HepG2 (cell line): ENCODE measurements around the gene SS18L1. TPM values are rescaled to one million over a fixed set of nuclear protein-coding genes. Genes with fewer than 3 reads are reported as not detected.
A peak's percentile ranks its signal among the peaks of the same experiment; 100 is the strongest.

Source experiments
- BCL6 ChIP-seq: IDR thresholded peaks from 2 replicates; pipeline ENCODE4 v1.6.1; 2016; ENCODE audit warnings: missing genetic modification reagents, missing compliant biosample characterization
- CC2D1A ChIP-seq: sonication (generic); formaldehyde crosslinking; IDR thresholded peaks from 2 replicates; pipeline ENCODE4 v1.8.1; 2023; ENCODE audit warnings: mild to moderate bottlenecking, missing genetic modification reagents
- CREM ChIP-seq, 2 experiments: sonication (generic) in 1 of 2; formaldehyde crosslinking in 1 of 2; IDR thresholded peaks; 2 replicates each; pipeline versions ENCODE4 v1.4.0 to v1.6.1; 2016 to 2020; ENCODE audit warnings: antibody characterized with exemption in 1 of 2, mild to moderate bottlenecking in 1 of 2, missing genetic modification reagents in 1 of 2
- FOXA1 ChIP-seq, 2 experiments: fragments of 450-650 bp in 1 of 2; sonication (generic) in 1 of 2; formaldehyde crosslinking in 1 of 2; IDR thresholded peaks; 2 replicates each; pipeline versions ENCODE4 v1.4.0 to v1.6.1; 2016 to 2020; ENCODE audit warnings: missing genetic modification reagents in 1 of 2
- MAF1 ChIP-seq: sonication (generic); formaldehyde crosslinking; IDR thresholded peaks from 2 replicates; pipeline ENCODE4 v1.5.0; 2020; ENCODE audit warnings: missing genetic modification reagents, borderline replicate concordance
- NBN ChIP-seq: fragments of 450-650 bp; conservative IDR thresholded peaks from 2 replicates; pipeline ENCODE4 v1.6.1; 2017
- NR2F1 ChIP-seq, 2 experiments: fragments of 450-650 bp in 1 of 2; formaldehyde crosslinking in 1 of 2; IDR thresholded peaks; 2 replicates each; pipeline versions ENCODE4 v1.5.0 to v1.6.1; 2016 to 2020; ENCODE audit warnings: mild to moderate bottlenecking in 1 of 2, missing compliant biosample characterization in 1 of 2, missing genetic modification reagents in 1 of 2, moderate library complexity in 1 of 2
- ZFP1 ChIP-seq: IDR thresholded peaks from 2 replicates; pipeline ENCODE4 v1.6.1; 2016
- ZNF441 ChIP-seq: sonication (generic); formaldehyde crosslinking; IDR thresholded peaks from 2 replicates; pipeline ENCODE4 v1.7.0; 2021; ENCODE audit warnings: missing genetic modification reagents, borderline replicate concordance
- ZNF703 ChIP-seq: sonication (generic); formaldehyde crosslinking; IDR thresholded peaks from 2 replicates; pipeline ENCODE4 v1.5.1; 2020; ENCODE audit warnings: missing genetic modification reagents, mild to moderate bottlenecking, moderate library complexity, borderline replicate concordance
- polyA plus RNA-seq, 8 experiments: library from polyadenylated mRNA; depleted of rRNA in 3 of 8; stranded (reverse) in 7 of 8; unstranded in 1 of 8; fragments of >200 nt; fragmentation: Illumina TruSeq in 4 of 8; extraction: Trizol in 4 of 8; gene quantifications; 2 replicates each; pipeline versions ENCODE4 v1.2.1 to v1.2.3, GENCODE V29; 2011 to 2016; ENCODE audit warnings: low read depth in 4 of 8, missing spikeins in 1 of 8, mixed read lengths in 1 of 8; ENCODE audit not compliant: insufficient read depth in 1 of 8
- total RNA-seq, 5 experiments: library from RNA; depleted of rRNA; stranded (reverse); fragments of >200 nt; fragmentation: Illumina TruSeq; extraction: Trizol; gene quantifications; 2 replicates each; pipeline ENCODE4 v1.2.3, GENCODE V29; 2016; ENCODE audit warnings: low read depth in 1 of 5
- TF ChIP-seq, protein P1 (sequence below): sonication (generic); formaldehyde crosslinking; IDR thresholded peaks from 2 replicates; pipeline ENCODE4 v1.4.0; 2020; ENCODE audit warnings: missing genetic modification reagents
- TF ChIP-seq, protein P2 (sequence below): sonication (generic); formaldehyde crosslinking; IDR thresholded peaks from 2 replicates; pipeline ENCODE4 v1.8.0; 2022; ENCODE audit warnings: mild to moderate bottlenecking, missing genetic modification reagents
- TF ChIP-seq, protein P3 (sequence below): sonication (generic); formaldehyde crosslinking; IDR thresholded peaks from 2 replicates; pipeline ENCODE4 v1.4.0; 2020; ENCODE audit warnings: mild to moderate bottlenecking, missing genetic modification reagents

The SS18L1 gene
- total and polyA plus RNA-seq, 2 of the 13 experiments (the other 11 are each of a cell fraction or from before 2014, with no cell fraction given), result 17.8 to 27.6 TPM

DNA sequence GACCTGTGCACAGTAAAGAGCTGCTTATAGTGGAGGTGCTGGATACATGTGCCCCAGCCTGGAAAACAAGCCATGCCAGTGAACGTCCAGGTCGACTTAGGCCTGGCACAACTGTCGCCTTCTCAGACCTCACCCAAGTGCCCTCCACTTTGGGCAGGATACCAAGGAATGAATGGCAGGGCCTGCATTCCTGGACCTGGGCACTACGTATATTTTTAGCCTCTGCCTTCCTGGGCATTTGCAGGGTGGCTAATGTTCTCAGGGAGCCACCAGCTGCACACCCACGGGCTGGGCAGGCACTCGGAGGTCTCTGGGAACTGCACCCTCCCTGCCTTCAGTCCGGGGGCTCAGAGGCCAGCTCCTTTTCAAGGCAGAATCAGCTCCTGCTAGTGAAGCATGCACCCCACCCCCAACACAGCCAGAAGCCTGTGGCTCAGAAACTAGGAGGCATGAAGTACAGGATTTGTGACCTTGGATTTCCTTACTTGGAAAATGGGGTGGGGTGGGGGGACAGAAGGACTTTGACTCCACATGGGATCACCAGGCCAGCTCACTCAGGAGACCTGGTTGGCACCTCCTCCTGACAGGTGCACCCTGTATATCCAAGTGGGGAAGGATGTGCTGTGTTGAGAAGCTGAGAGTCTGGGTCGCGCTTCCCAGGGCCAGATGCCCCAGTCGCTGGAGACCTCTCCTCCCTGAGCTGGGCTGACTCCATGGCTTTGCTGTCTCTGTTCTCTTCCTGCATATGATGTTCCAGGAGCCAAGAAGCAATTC, 23.8 kb upstream of the SS18L1 start (continued):
- TF ChIP-seq, protein P1, sequence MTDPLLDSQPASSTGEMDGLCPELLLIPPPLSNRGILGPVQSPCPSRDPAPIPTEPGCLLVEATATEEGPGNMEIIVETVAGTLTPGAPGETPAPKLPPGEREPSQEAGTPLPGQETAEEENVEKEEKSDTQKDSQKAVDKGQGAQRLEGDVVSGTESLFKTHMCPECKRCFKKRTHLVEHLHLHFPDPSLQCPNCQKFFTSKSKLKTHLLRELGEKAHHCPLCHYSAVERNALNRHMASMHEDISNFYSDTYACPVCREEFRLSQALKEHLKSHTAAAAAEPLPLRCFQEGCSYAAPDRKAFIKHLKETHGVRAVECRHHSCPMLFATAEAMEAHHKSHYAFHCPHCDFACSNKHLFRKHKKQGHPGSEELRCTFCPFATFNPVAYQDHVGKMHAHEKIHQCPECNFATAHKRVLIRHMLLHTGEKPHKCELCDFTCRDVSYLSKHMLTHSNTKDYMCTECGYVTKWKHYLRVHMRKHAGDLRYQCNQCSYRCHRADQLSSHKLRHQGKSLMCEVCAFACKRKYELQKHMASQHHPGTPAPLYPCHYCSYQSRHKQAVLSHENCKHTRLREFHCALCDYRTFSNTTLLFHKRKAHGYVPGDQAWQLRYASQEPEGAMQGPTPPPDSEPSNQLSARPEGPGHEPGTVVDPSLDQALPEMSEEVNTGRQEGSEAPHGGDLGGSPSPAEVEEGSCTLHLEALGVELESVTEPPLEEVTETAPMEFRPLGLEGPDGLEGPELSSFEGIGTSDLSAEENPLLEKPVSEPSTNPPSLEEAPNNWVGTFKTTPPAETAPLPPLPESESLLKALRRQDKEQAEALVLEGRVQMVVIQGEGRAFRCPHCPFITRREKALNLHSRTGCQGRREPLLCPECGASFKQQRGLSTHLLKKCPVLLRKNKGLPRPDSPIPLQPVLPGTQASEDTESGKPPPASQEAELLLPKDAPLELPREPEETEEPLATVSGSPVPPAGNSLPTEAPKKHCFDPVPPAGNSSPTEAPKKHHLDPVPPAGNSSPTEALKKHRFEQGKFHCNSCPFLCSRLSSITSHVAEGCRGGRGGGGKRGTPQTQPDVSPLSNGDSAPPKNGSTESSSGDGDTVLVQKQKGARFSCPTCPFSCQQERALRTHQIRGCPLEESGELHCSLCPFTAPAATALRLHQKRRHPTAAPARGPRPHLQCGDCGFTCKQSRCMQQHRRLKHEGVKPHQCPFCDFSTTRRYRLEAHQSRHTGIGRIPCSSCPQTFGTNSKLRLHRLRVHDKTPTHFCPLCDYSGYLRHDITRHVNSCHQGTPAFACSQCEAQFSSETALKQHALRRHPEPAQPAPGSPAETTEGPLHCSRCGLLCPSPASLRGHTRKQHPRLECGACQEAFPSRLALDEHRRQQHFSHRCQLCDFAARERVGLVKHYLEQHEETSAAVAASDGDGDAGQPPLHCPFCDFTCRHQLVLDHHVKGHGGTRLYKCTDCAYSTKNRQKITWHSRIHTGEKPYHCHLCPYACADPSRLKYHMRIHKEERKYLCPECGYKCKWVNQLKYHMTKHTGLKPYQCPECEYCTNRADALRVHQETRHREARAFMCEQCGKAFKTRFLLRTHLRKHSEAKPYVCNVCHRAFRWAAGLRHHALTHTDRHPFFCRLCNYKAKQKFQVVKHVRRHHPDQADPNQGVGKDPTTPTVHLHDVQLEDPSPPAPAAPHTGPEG (CRISPR knock-in tag), result no peak
- TF ChIP-seq CC2D1A (CRISPR knock-in tag) (no peak), ZFP1 (CRISPR knock-in tag) (no peak), NR2F1 (CRISPR knock-in tag; IDR thresholded peaks at IDR 0.05) (0 out of 4 replicates have a peak, but pooled peaks of 1 of the 2 experiments have one; percentile 5), ZNF441 (peak; percentile 75), NBN (no peak), BCL6 (no peak), MAF1 (CRISPR knock-in tag) (no peak), ZNF703 (CRISPR knock-in tag) (peak; percentile 75; the same call in 1 of the 2 replicates), CREM (IDR thresholded peaks at IDR 0.05) (peak; percentile 65; the same call in 1 of the 2 replicates), CREM (CRISPR knock-in tag; IDR thresholded peaks at IDR 0.05) (no peak), FOXA1 (IDR thresholded peaks at IDR 0.05) (no peak), FOXA1 (CRISPR knock-in tag; IDR thresholded peaks at IDR 0.05) (no peak)
- TF ChIP-seq, protein P2, sequence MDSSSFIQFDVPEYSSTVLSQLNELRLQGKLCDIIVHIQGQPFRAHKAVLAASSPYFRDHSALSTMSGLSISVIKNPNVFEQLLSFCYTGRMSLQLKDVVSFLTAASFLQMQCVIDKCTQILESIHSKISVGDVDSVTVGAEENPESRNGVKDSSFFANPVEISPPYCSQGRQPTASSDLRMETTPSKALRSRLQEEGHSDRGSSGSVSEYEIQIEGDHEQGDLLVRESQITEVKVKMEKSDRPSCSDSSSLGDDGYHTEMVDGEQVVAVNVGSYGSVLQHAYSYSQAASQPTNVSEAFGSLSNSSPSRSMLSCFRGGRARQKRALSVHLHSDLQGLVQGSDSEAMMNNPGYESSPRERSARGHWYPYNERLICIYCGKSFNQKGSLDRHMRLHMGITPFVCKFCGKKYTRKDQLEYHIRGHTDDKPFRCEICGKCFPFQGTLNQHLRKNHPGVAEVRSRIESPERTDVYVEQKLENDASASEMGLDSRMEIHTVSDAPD (CRISPR knock-in tag), result no peak
- TF ChIP-seq, protein P3, sequence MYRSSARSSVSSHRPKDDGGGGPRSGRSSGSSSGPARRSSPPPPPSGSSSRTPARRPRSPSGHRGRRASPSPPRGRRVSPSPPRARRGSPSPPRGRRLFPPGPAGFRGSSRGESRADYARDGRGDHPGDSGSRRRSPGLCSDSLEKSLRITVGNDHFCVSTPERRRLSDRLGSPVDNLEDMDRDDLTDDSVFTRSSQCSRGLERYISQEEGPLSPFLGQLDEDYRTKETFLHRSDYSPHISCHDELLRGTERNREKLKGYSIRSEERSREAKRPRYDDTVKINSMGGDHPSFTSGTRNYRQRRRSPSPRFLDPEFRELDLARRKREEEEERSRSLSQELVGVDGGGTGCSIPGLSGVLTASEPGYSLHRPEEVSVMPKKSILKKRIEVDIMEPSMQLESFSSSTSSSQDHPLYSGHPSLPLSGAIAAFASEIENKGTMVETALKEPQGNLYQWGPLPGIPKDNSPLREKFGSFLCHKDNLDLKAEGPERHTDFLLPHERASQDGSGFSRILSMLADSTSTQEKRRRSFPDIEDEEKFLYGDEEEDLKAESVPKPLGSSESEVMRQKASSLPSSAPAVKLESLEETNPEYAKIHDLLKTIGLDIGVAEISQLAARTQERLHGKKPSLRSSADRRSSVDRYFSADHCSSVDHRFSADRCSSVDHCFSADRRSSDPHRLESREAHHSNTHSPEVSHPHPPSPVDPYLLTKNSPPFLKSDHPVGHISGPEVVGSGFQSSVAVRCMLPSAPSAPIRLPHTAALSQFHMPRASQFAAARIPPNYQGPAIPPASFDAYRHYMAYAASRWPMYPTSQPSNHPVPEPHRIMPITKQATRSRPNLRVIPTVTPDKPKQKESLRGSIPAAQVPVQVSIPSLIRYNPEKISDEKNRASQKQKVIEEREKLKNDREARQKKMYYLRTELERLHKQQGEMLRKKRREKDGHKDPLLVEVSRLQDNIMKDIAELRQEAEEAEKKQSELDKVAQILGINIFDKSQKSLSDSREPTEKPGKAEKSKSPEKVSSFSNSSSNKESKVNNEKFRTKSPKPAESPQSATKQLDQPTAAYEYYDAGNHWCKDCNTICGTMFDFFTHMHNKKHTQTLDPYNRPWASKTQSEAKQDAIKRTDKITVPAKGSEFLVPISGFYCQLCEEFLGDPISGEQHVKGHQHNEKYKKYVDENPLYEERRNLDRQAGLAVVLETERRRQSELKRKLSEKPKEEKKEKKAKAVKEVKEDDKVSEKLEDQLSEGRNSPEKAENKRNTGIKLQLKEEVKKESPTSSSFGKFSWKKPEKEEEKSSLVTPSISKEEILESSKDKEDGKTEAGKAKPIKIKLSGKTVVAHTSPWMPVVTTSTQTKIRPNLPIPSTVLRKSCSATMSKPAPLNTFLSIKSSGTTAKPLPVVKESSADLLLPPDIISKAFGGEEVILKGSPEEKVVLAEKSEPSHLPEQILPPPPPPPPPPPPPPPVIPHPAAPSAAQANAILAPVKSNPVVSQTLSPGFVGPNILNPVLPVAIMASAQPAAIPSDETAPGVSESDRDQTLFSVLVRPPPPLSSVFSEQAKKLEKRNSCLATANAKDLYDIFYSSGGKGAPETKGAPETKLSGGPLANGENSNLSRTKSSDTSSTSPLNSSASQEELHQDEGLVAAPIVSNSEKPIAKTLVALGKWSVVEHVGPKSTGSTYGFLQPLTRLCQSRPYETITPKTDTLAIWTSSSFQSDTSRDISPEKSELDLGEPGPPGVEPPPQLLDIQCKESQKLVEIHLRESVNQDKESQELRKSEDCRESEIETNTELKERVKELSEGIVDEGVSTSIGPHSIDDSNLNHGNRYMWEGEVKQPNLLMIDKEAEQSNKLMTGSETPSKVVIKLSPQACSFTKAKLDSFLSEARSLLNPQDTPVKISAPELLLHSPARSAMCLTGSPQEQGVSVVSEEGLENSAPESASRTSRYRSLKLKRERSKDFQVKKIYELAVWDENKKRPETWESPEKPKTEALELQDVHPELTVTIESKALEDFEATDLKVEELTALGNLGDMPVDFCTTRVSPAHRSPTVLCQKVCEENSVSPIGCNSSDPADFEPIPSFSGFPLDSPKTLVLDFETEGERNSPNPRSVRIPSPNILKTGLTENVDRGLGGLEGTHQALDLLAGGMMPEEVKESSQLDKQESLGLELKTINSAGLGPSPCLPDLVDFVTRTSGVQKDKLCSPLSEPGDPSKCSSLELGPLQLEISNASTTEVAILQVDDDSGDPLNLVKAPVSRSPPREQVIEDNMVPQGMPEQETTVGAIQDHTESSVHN (CRISPR knock-in tag), result no peak
